OCI-LY1 (cell line): ENCODE results near the gene SLIT3.

Experiments
- H2AFZ ChIP-seq: fragments of 200-600 bp; sonication (generic), shearing (Covaris generic); 2 replicates; pipeline ENCODE4 v1.6.0; 2014; ENCODE audit warnings: antibody characterized with exemption, mild to moderate bottlenecking, low read length
- H3F3A ChIP-seq: fragments of 200-600 bp; sonication (generic), shearing (Covaris generic); 2 replicates; pipeline ENCODE4 v1.6.0; 2014; ENCODE audit warnings: mild to moderate bottlenecking, antibody characterized with exemption, low read length, moderate library complexity; ENCODE audit not compliant: insufficient read depth
- H3K27ac ChIP-seq: fragments of 200-600 bp; sonication (generic); 2 replicates; pipeline ENCODE4 v1.5.1; 2014; ENCODE audit warnings: low read length, mixed run types, mild to moderate bottlenecking, low read depth; ENCODE audit not compliant: poor library complexity, severe bottlenecking
- H3K27me3 ChIP-seq: fragments of 200-600 bp; sonication (generic); 2 replicates; pipeline ENCODE4 v1.6.0; 2014; ENCODE audit warnings: antibody characterized with exemption, mild to moderate bottlenecking, low read length, moderate library complexity; ENCODE audit not compliant: insufficient read depth
- H3K36me3 ChIP-seq: fragments of 200-600 bp; sonication (generic); 2 replicates; pipeline ENCODE4 v1.6.1; 2014; ENCODE audit warnings: mild to moderate bottlenecking, antibody characterized with exemption, low read length, moderate library complexity, mixed read lengths; ENCODE audit not compliant: insufficient read depth
- H3K4me1 ChIP-seq: fragments of 200-600 bp; sonication (generic); 2 replicates; pipeline ENCODE4 v1.5.1; 2014; ENCODE audit warnings: mild to moderate bottlenecking, low read length, moderate library complexity; ENCODE audit not compliant: insufficient read depth, severe bottlenecking
- H3K4me2 ChIP-seq: fragments of 200-600 bp; sonication (generic), shearing (Covaris generic); 2 replicates; pipeline ENCODE4 v1.6.1; 2014; ENCODE audit warnings: low read length
- H3K4me3 ChIP-seq: fragments of 200-600 bp; sonication (generic); 2 replicates; pipeline ENCODE4 v1.5.1; 2014; ENCODE audit warnings: low read length, low read depth, mild to moderate bottlenecking, mixed read lengths; ENCODE audit not compliant: poor library complexity, severe bottlenecking
- H3K79me2 ChIP-seq: fragments of 200-600 bp; shearing (Covaris generic); 2 replicates; pipeline ENCODE4 v1.6.1; 2016; ENCODE audit warnings: mixed run types, low read length, mixed read lengths; ENCODE audit not compliant: insufficient read depth
- H3K9ac ChIP-seq: fragments of 200-600 bp; sonication (generic), shearing (Covaris generic); 2 replicates; pipeline ENCODE4 v1.6.1; 2014; ENCODE audit warnings: mild to moderate bottlenecking, low read length, mixed read lengths
- H3K9me2 ChIP-seq: fragments of 200-600 bp; sonication (generic), shearing (Covaris generic); 2 replicates; pipeline ENCODE4 v1.6.1; 2014; ENCODE audit warnings: low read depth, mild to moderate bottlenecking, low read length, mixed read lengths
- H3K9me3 ChIP-seq: fragments of 200-600 bp; shearing (Covaris generic); 2 replicates; pipeline ENCODE4 v1.6.1; 2014; ENCODE audit warnings: low read length, mixed read lengths
- H4K20me1 ChIP-seq: fragments of 200-600 bp; sonication (generic), shearing (Covaris generic); 2 replicates; pipeline ENCODE4 v1.6.0; 2016; ENCODE audit warnings: mild to moderate bottlenecking, low read length; ENCODE audit not compliant: insufficient read depth
- EZH2 ChIP-seq: fragments of 200-600 bp; sonication (generic), shearing (Covaris generic); IDR thresholded peaks from 2 replicates; pipeline ENCODE4 v1.8.0; 2017; ENCODE audit warnings: borderline replicate concordance, mixed run types, mild to moderate bottlenecking, antibody characterized with exemption, low read length, moderate library complexity, mixed read lengths
- TF ChIP-seq, protein P1 (sequence below): fragments of 200-600 bp; sonication (generic), shearing (Covaris generic); IDR thresholded peaks from 2 replicates; pipeline ENCODE4 v1.5.1; 2017; ENCODE audit warnings: mild to moderate bottlenecking, antibody characterized with exemption, low read length, moderate library complexity, mixed read lengths

The SLIT3 gene

DNA sequence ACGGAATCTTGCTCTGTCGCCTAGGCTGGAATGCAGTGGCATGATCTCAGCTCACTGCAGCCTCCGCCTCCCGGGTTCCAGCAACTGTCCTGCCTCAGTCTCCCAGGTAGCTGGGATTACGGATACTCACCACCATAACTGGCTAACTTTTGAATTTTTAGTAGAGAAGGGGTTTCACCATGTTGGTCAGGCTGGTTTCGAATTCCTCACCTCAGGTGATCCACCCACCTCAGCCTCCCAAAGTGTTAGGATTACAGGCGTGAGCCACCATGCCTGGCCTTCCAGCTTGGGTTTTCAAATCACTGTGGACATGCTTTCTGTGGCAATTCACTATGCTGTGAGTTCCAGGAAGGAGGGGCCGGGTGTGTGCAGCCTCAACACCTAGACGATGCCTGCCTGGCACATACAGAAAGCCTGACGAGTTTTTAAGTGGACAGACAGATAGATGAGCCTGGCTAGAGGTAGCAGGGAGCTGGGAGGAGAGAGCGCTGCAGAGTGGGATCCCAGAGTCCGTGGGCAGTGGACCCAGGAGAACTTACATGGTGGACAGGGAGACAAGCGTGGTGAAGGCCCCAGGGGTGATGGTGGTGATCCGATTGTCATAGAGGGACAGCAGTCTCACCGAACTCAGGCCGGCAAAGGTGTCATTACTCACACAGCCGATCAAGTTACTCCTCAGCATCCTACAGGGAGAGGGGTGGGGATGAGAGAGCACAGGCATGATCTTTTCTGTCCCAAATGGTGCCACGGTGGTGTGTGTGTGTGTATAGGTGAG, 548.3 kb downstream of the SLIT3 start:
- Histone ChIP-seq H3K9me2 (no peaks in the 10 kb centered on the region), H4K20me1 (no peaks in the 10 kb centered on the region), H3K4me3 (no peak overlapping the region), H3K4me2 (no peak overlapping the region), H3K9me3 (no peaks in the 10 kb centered on the region), H3K4me1 (no peaks in the 10 kb centered on the region), H3K79me2 (no peaks in the 10 kb centered on the region), H3F3A (no peaks in the 10 kb centered on the region), H3K36me3 (no peaks in the 10 kb centered on the region), H2AFZ (no peak overlapping the region), H3K27ac (no peak overlapping the region), H3K9ac (no peak overlapping the region), H3K27me3 (no peaks in the 10 kb centered on the region)
- TF ChIP-seq, protein P1, sequence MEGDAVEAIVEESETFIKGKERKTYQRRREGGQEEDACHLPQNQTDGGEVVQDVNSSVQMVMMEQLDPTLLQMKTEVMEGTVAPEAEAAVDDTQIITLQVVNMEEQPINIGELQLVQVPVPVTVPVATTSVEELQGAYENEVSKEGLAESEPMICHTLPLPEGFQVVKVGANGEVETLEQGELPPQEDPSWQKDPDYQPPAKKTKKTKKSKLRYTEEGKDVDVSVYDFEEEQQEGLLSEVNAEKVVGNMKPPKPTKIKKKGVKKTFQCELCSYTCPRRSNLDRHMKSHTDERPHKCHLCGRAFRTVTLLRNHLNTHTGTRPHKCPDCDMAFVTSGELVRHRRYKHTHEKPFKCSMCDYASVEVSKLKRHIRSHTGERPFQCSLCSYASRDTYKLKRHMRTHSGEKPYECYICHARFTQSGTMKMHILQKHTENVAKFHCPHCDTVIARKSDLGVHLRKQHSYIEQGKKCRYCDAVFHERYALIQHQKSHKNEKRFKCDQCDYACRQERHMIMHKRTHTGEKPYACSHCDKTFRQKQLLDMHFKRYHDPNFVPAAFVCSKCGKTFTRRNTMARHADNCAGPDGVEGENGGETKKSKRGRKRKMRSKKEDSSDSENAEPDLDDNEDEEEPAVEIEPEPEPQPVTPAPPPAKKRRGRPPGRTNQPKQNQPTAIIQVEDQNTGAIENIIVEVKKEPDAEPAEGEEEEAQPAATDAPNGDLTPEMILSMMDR: no peak
- no peak for TF ChIP-seq EZH2

DNA sequence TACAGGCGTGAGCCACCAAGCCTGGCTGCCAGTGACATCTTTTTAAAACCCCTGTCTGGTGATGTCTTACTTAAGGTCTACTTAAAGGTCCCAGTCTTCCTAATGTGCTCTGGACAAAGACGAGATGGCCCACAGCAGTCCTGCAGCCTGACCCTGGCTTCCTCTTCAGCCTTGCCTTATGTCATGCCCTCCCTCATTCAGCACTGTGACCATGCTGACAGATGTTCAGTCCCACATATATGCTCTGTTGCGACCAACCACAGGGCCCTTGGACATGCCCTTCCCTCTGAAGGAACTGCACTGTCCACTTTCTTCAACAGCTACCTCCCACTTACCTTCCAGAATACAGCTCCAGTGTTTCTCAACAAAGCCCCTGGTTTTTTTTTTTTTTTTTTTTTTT, 548.9 kb downstream of the SLIT3 start:
- Histone ChIP-seq H3K27ac (no peak overlapping the region), H3K4me1 (no peaks in the 10 kb centered on the region), H3K9me3 (no peaks in the 10 kb centered on the region), H3K4me2 (no peak overlapping the region), H3K27me3 (no peaks in the 10 kb centered on the region), H3K79me2 (no peaks in the 10 kb centered on the region), H3K4me3 (no peak overlapping the region), H4K20me1 (no peaks in the 10 kb centered on the region), H3K36me3 (no peaks in the 10 kb centered on the region), H3F3A (no peaks in the 10 kb centered on the region), H3K9ac (no peak overlapping the region), H2AFZ (no peak overlapping the region), H3K9me2 (no peaks in the 10 kb centered on the region)
- TF ChIP-seq, protein P1: no peak

DNA sequence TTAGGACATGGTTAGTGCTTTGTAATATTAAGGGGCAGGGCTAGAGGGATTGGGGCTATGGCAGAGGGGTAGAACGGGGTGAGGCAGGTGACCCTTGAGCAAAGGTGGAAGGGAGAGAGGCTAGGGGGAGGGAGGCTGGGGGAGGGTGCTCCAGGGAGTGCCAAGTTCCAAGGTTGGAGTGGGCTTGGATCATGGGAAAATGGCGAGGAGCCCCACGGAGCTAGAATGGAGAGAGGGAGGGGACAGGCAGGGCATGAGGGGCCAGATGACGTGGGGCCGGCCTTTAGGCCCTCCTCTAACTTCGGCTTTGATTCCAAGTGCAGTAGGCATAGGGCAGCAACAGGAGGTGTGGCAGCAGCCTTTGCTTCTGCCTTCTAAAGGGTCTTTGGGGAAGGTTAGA, 550.0 kb downstream of the SLIT3 start:
- Histone ChIP-seq H4K20me1 (no peaks in the 10 kb centered on the region), H3K4me3 (no peak overlapping the region), H3K27ac (no peak overlapping the region), H3K4me2 (no peak overlapping the region), H3K4me1 (no peaks in the 10 kb centered on the region), H3K9me2 (no peaks in the 10 kb centered on the region), H3K27me3 (no peaks in the 10 kb centered on the region), H3K9ac (no peak overlapping the region), H3F3A (no peaks in the 10 kb centered on the region), H3K9me3 (no peaks in the 10 kb centered on the region), H3K36me3 (no peaks in the 10 kb centered on the region), H2AFZ (no peak overlapping the region), H3K79me2 (no peaks in the 10 kb centered on the region)
- no peak for TF ChIP-seq EZH2
- TF ChIP-seq, protein P1: no peak
